SK-N-SH (cell line): ENCODE data around the gene CERS1. TPM values are rescaled to one million over a fixed set of nuclear protein-coding genes. Genes with fewer than 3 reads are reported as not detected.

ENCODE experiments used
- CTCF ChIA-PET: fragments of 300-600, 350-600 bp; formaldehyde crosslinking; extraction: SDS; loops from one replicate; lab custom pipeline; 2021; lab: Yijun Ruan, JAX
- POLR2A ChIA-PET: fragments of 350-600 bp; sonication (Branson Sonifier 250); formaldehyde crosslinking; extraction: SDS; loops from one replicate; lab custom pipeline; 2020; ENCODE audit warnings: antibody characterized with exemption, inconsistent platforms; lab: Yijun Ruan, JAX
- DNase-seq: peaks from one replicate; pipeline ENCODE4 v3.0.0; 2012
- H2AFZ ChIP-seq: fragments of 200-600 bp; sonication (generic); 2 replicates; pipeline ENCODE4 v1.8.1; 2016; ENCODE audit warnings: antibody characterized with exemption, mild to moderate bottlenecking, low read depth
- H3F3A ChIP-seq: fragments of 200-600 bp; sonication (generic); replicated peaks from 2 replicates; pipeline ENCODE3; 2016; ENCODE audit warnings: antibody characterized with exemption, mild to moderate bottlenecking; ENCODE audit not compliant: insufficient read depth
- H3K27ac ChIP-seq, 2 experiments: fragments of 200-500 bp in 1 of 2; fragments of 200-600 bp in 1 of 2; sonication (Bioruptor generic) in 1 of 2; sonication (generic), shearing (Covaris generic) in 1 of 2; 2 replicates each; pipeline versions ENCODE4 v1.5.1 to v1.6.1; 2014 to 2016; ENCODE audit warnings: low read depth in 2 of 2, inconsistent platforms in 1 of 2, low read length in 1 of 2, mild to moderate bottlenecking in 1 of 2, mixed read lengths in 1 of 2
- H3K27me3 ChIP-seq: fragments of 200-600 bp; sonication (generic), shearing (Covaris generic); 2 replicates; pipeline ENCODE4 v1.6.1; 2016; ENCODE audit warnings: mixed run types; ENCODE audit not compliant: insufficient read depth
- H3K36me3 ChIP-seq, 2 experiments: fragments of 200-500 bp in 1 of 2; fragments of 200-600 bp in 1 of 2; sonication (Bioruptor generic) in 1 of 2; sonication (generic) in 1 of 2; replicated peaks in 1 of 2; 2 replicates each; pipeline versions ENCODE3 to v1.5.1; 2014 to 2016; ENCODE audit warnings: low read length in 1 of 2, mild to moderate bottlenecking in 1 of 2; ENCODE audit not compliant: insufficient read depth in 2 of 2, control insufficient read depth in 1 of 2
- H3K4me1 ChIP-seq, 2 experiments: fragments of 200-500 bp in 1 of 2; fragments of 200-600 bp in 1 of 2; sonication (Bioruptor generic) in 1 of 2; sonication (generic), shearing (Covaris generic) in 1 of 2; 2 replicates each; pipeline versions ENCODE4 v1.5.1 to v1.6.1; 2014 to 2016; ENCODE audit warnings: low read depth in 1 of 2, low read length in 1 of 2, mixed run types in 1 of 2; ENCODE audit not compliant: insufficient read depth in 2 of 2, control insufficient read depth in 1 of 2
- H3K4me2 ChIP-seq: fragments of 200-600 bp; sonication (generic), shearing (Covaris generic); 2 replicates; pipeline ENCODE4 v1.6.1; 2017; ENCODE audit warnings: mixed run types
- H3K4me3 ChIP-seq, 2 experiments: fragments of 200-500 bp in 1 of 2; fragments of 200-600 bp in 1 of 2; sonication (Bioruptor generic) in 1 of 2; sonication (generic), shearing (Covaris generic) in 1 of 2; 2 replicates each; pipeline versions ENCODE4 v1.5.1 to v1.8.1; 2014 to 2016; ENCODE audit warnings: low read depth in 2 of 2, inconsistent platforms in 1 of 2, low read length in 1 of 2, mild to moderate bottlenecking in 1 of 2, mixed read lengths in 1 of 2, moderate library complexity in 1 of 2
- H3K79me2 ChIP-seq: fragments of 200-600 bp; sonication (generic); 2 replicates; pipeline ENCODE4 v1.8.1; 2017; ENCODE audit warnings: mild to moderate bottlenecking; ENCODE audit not compliant: insufficient read depth
- H3K9ac ChIP-seq: fragments of 200-600 bp; sonication (generic); 2 replicates; pipeline ENCODE4 v1.6.1; 2017; ENCODE audit warnings: mixed run types
- H3K9me2 ChIP-seq: fragments of 200-600 bp; sonication (generic); 2 replicates; pipeline ENCODE4 v1.6.1; 2017; ENCODE audit warnings: mixed run types
- H3K9me3 ChIP-seq: fragments of 200-600 bp; sonication (generic); 2 replicates; pipeline ENCODE4 v1.6.1; 2017; ENCODE audit warnings: mixed run types, mild to moderate bottlenecking, moderate library complexity
- H4K20me1 ChIP-seq: fragments of 200-600 bp; sonication (generic); 2 replicates; pipeline ENCODE4 v1.6.1; 2017; ENCODE audit warnings: mild to moderate bottlenecking, mixed run types; ENCODE audit not compliant: insufficient read depth
- ELF1 ChIP-seq: IDR thresholded peaks from 2 replicates; pipeline ENCODE4 v1.4.0; 2012
- FOSL2 ChIP-seq: IDR thresholded peaks from 2 replicates; pipeline ENCODE4 v1.4.0; 2012; ENCODE audit warnings: low read depth, mild to moderate bottlenecking, moderate library complexity, borderline replicate concordance
- GABPA ChIP-seq: IDR thresholded peaks from 2 replicates; pipeline ENCODE4 v1.4.0; 2012; ENCODE audit warnings: low read depth, mild to moderate bottlenecking
- RAD21 ChIP-seq: IDR thresholded peaks from 2 replicates; pipeline ENCODE4 v1.6.1; 2012; ENCODE audit warnings: mild to moderate bottlenecking, low read length
- SIN3A ChIP-seq: IDR thresholded peaks from 2 replicates; pipeline ENCODE4 v1.6.1; 2012; ENCODE audit warnings: low read depth, mild to moderate bottlenecking, low read length, moderate library complexity, borderline replicate concordance
- SMC3 ChIP-seq: IDR thresholded peaks from 2 replicates; pipeline ENCODE4 v1.6.1; 2012; ENCODE audit warnings: low read depth, low read length, improper control_type of control experiment
- TEAD4 ChIP-seq: IDR thresholded peaks from 2 replicates; pipeline ENCODE4 v1.4.0; 2012; ENCODE audit warnings: mild to moderate bottlenecking, borderline replicate concordance; ENCODE audit not compliant: insufficient read depth
- WGBS: methylation state at CpG from one replicate; pipeline ENCODE4 v1.1.6; 2017; ENCODE audit warnings: low lambda C conversion rate; 5-methylcytosine and 5-hydroxymethylcytosine counted together
- polyA plus RNA-seq, 3 experiments: library from polyadenylated mRNA; depleted of rRNA; stranded (reverse); fragments of >200 nt; gene quantifications; 2 replicates each; pipeline ENCODE4 v1.2.3, GENCODE V29; 2012
- TF ChIP-seq, protein P1 (sequence below): IDR thresholded peaks from 2 replicates; pipeline ENCODE4 v1.4.0; 2012; ENCODE audit warnings: low read depth, borderline replicate concordance

CERS1 gene
- polyA plus RNA-seq, 1 of the 3 experiments (the other 2 are of a cell fraction), result 7.3 TPM

DNA sequence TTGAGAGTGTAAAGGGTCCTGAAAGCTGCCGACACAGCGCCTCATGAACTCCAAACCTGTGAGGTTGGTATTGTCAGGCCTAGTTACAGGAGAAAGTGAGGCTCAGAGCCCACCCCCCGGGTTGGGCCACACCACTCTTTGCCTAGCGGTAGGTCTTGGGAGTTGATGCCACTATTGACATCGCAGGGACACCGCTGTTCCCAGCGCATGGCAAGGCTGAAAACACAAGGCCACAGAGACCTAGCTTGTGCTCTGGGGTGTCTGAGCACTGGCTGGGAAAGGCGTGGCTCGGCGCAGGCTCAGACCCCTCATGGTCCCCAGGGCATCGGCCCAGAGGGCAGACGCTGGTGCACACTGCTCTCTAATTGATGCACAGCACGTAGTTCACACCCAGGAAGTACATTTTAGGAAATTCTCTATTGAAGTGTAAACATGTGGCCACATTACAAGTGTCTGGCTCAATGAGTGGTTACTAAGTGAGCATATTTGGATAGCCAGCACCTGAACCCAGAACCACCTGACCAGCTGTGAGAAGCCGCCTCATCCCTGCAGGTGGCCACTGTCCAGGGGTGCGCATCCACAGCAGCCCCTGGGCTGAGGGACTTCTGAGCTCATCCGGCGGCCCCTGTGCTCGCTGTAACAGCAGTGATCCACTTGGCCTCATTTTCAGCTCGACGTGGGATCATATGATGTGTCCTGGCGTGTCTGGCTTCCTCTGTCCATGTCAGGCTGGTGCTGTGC lies 36.9 kb downstream of the CERS1 start:
- WGBS, result 93% methylated on average over 19 of the region's 21 CpGs
- no peak for DNase-seq
- H3K27me3 ChIP-seq, result no peaks in the 10 kb centered on the region
- peaks cover 6% of the 10 kb centered on the region; the same call in 1 of the 2 replicates for H4K20me1 ChIP-seq
- POLR2A ChIA-PET, result no interaction called here
- no peak for TF ChIP-seq TEAD4
- no peak for TF ChIP-seq SIN3A
- TF ChIP-seq RAD21, result no peak
- TF ChIP-seq FOSL2, result no peak
- TF ChIP-seq, protein P1, sequence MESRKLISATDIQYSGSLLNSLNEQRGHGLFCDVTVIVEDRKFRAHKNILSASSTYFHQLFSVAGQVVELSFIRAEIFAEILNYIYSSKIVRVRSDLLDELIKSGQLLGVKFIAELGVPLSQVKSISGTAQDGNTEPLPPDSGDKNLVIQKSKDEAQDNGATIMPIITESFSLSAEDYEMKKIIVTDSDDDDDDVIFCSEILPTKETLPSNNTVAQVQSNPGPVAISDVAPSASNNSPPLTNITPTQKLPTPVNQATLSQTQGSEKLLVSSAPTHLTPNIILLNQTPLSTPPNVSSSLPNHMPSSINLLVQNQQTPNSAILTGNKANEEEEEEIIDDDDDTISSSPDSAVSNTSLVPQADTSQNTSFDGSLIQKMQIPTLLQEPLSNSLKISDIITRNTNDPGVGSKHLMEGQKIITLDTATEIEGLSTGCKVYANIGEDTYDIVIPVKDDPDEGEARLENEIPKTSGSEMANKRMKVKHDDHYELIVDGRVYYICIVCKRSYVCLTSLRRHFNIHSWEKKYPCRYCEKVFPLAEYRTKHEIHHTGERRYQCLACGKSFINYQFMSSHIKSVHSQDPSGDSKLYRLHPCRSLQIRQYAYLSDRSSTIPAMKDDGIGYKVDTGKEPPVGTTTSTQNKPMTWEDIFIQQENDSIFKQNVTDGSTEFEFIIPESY, result no peak
- peaks cover 11% of the 10 kb centered on the region; the same call in 1 of the 2 replicates for H3K79me2 ChIP-seq
- no peak overlapping the region for H2AFZ ChIP-seq
- no peak overlapping the region for H3K4me2 ChIP-seq
- CTCF ChIA-PET, result interaction anchor here (0.7 to 16.0 kb wide), 11 partner anchors 4 to 408 kb away, joined by 3 to 201 read pairs (median 4); no protein-coding TSS in a partner anchor
- no peak overlapping the region; a peak in 1 of 4 replicates for H3K27ac ChIP-seq
- H3F3A ChIP-seq, result peaks cover 2% of the 10 kb centered on the region
- no peaks in the 10 kb centered on the region for H3K9me2 ChIP-seq
- H3K9ac ChIP-seq, result no peak overlapping the region
- no peak overlapping the region for H3K4me3 ChIP-seq
- H3K9me3 ChIP-seq, result no peaks in the 10 kb centered on the region
- H3K4me1 ChIP-seq, result no peaks in the 10 kb centered on the region; a peak in 1 of 4 replicates
- peaks cover 28 to 95% of the 10 kb centered on the region in 2 experiments for H3K36me3 ChIP-seq

DNA sequence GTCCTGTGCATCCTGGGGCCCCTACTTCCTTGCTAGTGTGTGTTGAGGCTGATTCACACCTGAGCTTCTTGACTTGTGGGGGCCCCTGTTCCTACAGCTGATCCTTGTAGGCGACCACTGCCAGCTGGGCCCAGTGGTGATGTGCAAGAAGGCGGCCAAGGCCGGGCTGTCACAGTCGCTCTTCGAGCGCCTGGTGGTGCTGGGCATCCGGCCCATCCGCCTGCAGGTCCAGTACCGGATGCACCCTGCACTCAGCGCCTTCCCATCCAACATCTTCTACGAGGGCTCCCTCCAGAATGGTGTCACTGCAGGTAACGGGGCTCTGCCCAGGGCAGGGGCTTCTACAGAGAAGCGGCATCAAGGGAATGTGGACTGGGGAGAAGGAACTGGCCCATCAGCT lies 38.7 kb downstream of the CERS1 start:
- CTCF ChIA-PET, result interaction anchor here (0.5 to 16.0 kb wide), 8 partner anchors 6 to 406 kb away, joined by 3 to 201 read pairs (median 10); partner anchors contain the start of gene REX1BD
- H3K27me3 ChIP-seq, result no peaks in the 10 kb centered on the region
- no peak overlapping the region for H3K9ac ChIP-seq
- no peaks in the 10 kb centered on the region for H3F3A ChIP-seq
- WGBS, result 97% methylated on average over 11 of the region's 13 CpGs
- H3K9me3 ChIP-seq, result no peaks in the 10 kb centered on the region
- H3K27ac ChIP-seq, result no peak overlapping the region
- peaks cover 16% of the 10 kb centered on the region; the same call in 1 of the 2 replicates for H3K79me2 ChIP-seq
- DNase-seq, result no peak
- H3K4me2 ChIP-seq, result no peak overlapping the region
- H4K20me1 ChIP-seq, result peaks cover 7% of the 10 kb centered on the region; the same call in 1 of the 2 replicates
- TF ChIP-seq ELF1 (no peak), SMC3 (no peak), GABPA (no peak)
- no peaks in the 10 kb centered on the region for H3K9me2 ChIP-seq
- peaks cover 36 to 96% of the 10 kb centered on the region in 2 experiments for H3K36me3 ChIP-seq
- H3K4me1 ChIP-seq, result no peaks in the 10 kb centered on the region; a peak in 1 of 4 replicates
- H2AFZ ChIP-seq, result no peak overlapping the region
- POLR2A ChIA-PET, result no interaction called here
- no peak overlapping the region for H3K4me3 ChIP-seq
